D341Med (cell line): ENCODE results near the gene NOL7.

ENCODE experiments used
- DNase-seq: peaks from one replicate; pipeline ENCODE4 v3.0.0; 2012; ENCODE audit warnings: low spot score

The NOL7 gene

GRCh38 chr6:13597073-13597472 is 18.1 kb upstream of the NOL7 start:
- no peak for DNase-seq

- DNase-seq, result no peak
Observed at GRCh38 chr6:13600036-13600435, 15.1 kb upstream of the NOL7 start.

- DNase-seq, result no peak
Observed at GRCh38 chr6:13604135-13604534, 11.0 kb upstream of the NOL7 start.

- no peak for DNase-seq
Observed at GRCh38 chr6:13604546-13605416, 10.4 kb upstream of the NOL7 start.

GRCh38 chr6:13605634-13606033 is 9.5 kb upstream of the NOL7 start:
- DNase-seq, result no peak

GRCh38 chr6:13611715-13612114 is 3.4 kb upstream of the NOL7 start:
- no peak for DNase-seq

- no peak for DNase-seq
Observed at GRCh38 chr6:13613029-13613594, 2.0 kb upstream of the NOL7 start.

- peak; percentile 75 for DNase-seq
Observed at GRCh38 chr6:13614126-13614925, 809 bp upstream of the NOL7 start.

- peak; percentile 52 for DNase-seq
Observed at GRCh38 chr6:13615792-13616120, 621 bp downstream of the NOL7 start.

- DNase-seq, result no peak
Observed at GRCh38 chr6:13617066-13617465, 1.9 kb downstream of the NOL7 start.

- peak; percentile 65 for DNase-seq
Observed at GRCh38 chr6:13624871-13625288, 9.7 kb downstream of the NOL7 start.

GRCh38 chr6:13629459-13630116 is 14.5 kb downstream of the NOL7 start:
- DNase-seq, result no peak

GRCh38 chr6:13630499-13630898 is 15.4 kb downstream of the NOL7 start:
- no peak for DNase-seq

GRCh38 chr6:13633343-13633742 is 18.2 kb downstream of the NOL7 start:
- DNase-seq, result no peak

- DNase-seq, result no peak
Observed at GRCh38 chr6:13635948-13636658, 21.0 kb downstream of the NOL7 start.

- DNase-seq, result no peak
Observed at GRCh38 chr6:13638014-13638413, 22.9 kb downstream of the NOL7 start.

- DNase-seq, result no peak
Observed at GRCh38 chr6:13638626-13639025, 23.5 kb downstream of the NOL7 start.

- no peak for DNase-seq
Observed at GRCh38 chr6:13641315-13641714, 26.2 kb downstream of the NOL7 start.

GRCh38 chr6:13643125-13643524 is 28.0 kb downstream of the NOL7 start:
- no peak for DNase-seq

- DNase-seq, result no peak
Observed at GRCh38 chr6:13648850-13649249, 33.7 kb downstream of the NOL7 start.

- DNase-seq, result no peak
Observed at GRCh38 chr6:13649393-13649792, 34.3 kb downstream of the NOL7 start.

- DNase-seq, result no peak
Observed at GRCh38 chr6:13653296-13653695, 38.2 kb downstream of the NOL7 start.
